Measurements from ENCODE around the gene GEMIN4.

GRCh38 chr17:746783-747629, 5.1 kb downstream of the GEMIN4 start:
- TF ChIP-seq POLR2A (IDR thresholded peaks at IDR 0.05), result no peak
- no peak for TF ChIP-seq CTCF (IDR thresholded peaks at IDR 0.05 in 4 of 5, conservative IDR thresholded peaks at IDR 0.05 in 1 of 5)

Measured in gastrocnemius medialis (tissue), 4 donors.